IMR-90 (cell line): ENCODE data around the gene APC. TPM values are rescaled to one million over a fixed set of nuclear protein-coding genes. Genes with fewer than 3 reads are reported as not detected.

ENCODE experiments used
- ATAC-seq: fragments of 200-7000 bp; cut with Tn5 transposase; 2 replicates; pipeline ENCODE4 v1.9.1; 2020; ENCODE audit warnings: low read depth, mild to moderate bottlenecking, moderate library complexity
- Bru-seq: library from RNA; stranded (reverse); fragments of 400-500 nt; gene quantifications from one replicate; lab custom pipeline; 2021; lab: Mats Ljungman, UMichigan
- BruChase-seq, 2 experiments: library from RNA; stranded (reverse); fragments of 400-500 nt; gene quantifications; one replicate each; lab custom pipeline; 2021; lab: Mats Ljungman, UMichigan
- BruUV-seq: library from RNA; stranded (reverse); fragments of 400-500 nt; replicated peaks from 2 replicates; lab custom pipeline; 2021; lab: Mats Ljungman, UMichigan
- CTCF ChIA-PET: fragments of 300-600 bp; formaldehyde crosslinking; extraction: SDS; loops from one replicate; lab custom pipeline; 2021; ENCODE audit warnings: antibody characterized with exemption; lab: Yijun Ruan, JAX
- POLR2A ChIA-PET: fragments of 300-600 bp; sonication (Branson Sonifier 250); formaldehyde crosslinking; loops from one replicate; lab custom pipeline; 2022; ENCODE audit warnings: antibody characterized with exemption; ENCODE audit not compliant: unreplicated experiment; lab: Charles Lee
- DNase-seq: peaks from one replicate; pipeline ENCODE4 v3.0.0; 2013
- H2AFZ ChIP-seq: replicated peaks from 2 replicates; pipeline ENCODE3; 2013; ENCODE audit warnings: low read length, mild to moderate bottlenecking; ENCODE audit not compliant: poor library complexity
- H2AK5ac ChIP-seq: 2 replicates; pipeline ENCODE4 v1.6.1; 2013; ENCODE audit warnings: low read depth, low read length, inconsistent platforms
- H2AK9ac ChIP-seq: replicated peaks from 2 replicates; pipeline ENCODE3; 2013; ENCODE audit warnings: mild to moderate bottlenecking, low read depth, low read length, moderate library complexity; ENCODE audit not compliant: poor library complexity
- H2BK120ac ChIP-seq: 2 replicates; pipeline ENCODE4 v1.6.1; 2013; ENCODE audit warnings: low read depth, low read length, inconsistent platforms
- H2BK15ac ChIP-seq: 3 replicates; pipeline ENCODE4 v1.6.1; 2013; ENCODE audit warnings: low read depth, low read length, inconsistent platforms
- H2BK20ac ChIP-seq: 2 replicates; pipeline ENCODE4 v1.6.1; 2013; ENCODE audit warnings: low read depth, mild to moderate bottlenecking, inconsistent platforms, low read length, moderate library complexity
- H2BK5ac ChIP-seq: 2 replicates; pipeline ENCODE4 v1.6.1; 2013; ENCODE audit warnings: mild to moderate bottlenecking, low read depth, low read length, inconsistent platforms; ENCODE audit not compliant: poor library complexity, severe bottlenecking
- H3K14ac ChIP-seq: replicated peaks from 2 replicates; pipeline ENCODE4 v1.6.1; 2013; ENCODE audit warnings: low read depth, low read length, inconsistent platforms
- H3K18ac ChIP-seq: 2 replicates; pipeline ENCODE4 v1.6.1; 2013; ENCODE audit warnings: low read depth, low read length, control low read depth
- H3K23ac ChIP-seq: 2 replicates; pipeline ENCODE4 v1.6.1; 2013; ENCODE audit warnings: low read depth, low read length, inconsistent platforms
- H3K27ac ChIP-seq: 2 replicates; pipeline ENCODE4 v1.5.1; 2013; ENCODE audit warnings: mild to moderate bottlenecking, control low read depth, low read length; ENCODE audit not compliant: insufficient read depth
- H3K27me3 ChIP-seq: 2 replicates; pipeline ENCODE4 v1.6.1; 2013; ENCODE audit warnings: low read length; ENCODE audit not compliant: control insufficient read depth, insufficient read depth
- H3K36me3 ChIP-seq: 2 replicates; pipeline ENCODE4 v1.6.1; 2013; ENCODE audit warnings: low read length, mixed read lengths; ENCODE audit not compliant: control insufficient read depth, insufficient read depth
- H3K4ac ChIP-seq: 2 replicates; pipeline ENCODE4 v1.6.1; 2013; ENCODE audit warnings: low read depth, low read length, inconsistent platforms
- H3K4me1 ChIP-seq: 2 replicates; pipeline ENCODE4 v1.6.1; 2013; ENCODE audit warnings: low read length, mixed read lengths; ENCODE audit not compliant: control insufficient read depth, insufficient read depth
- H3K4me2 ChIP-seq: 2 replicates; pipeline ENCODE4 v1.6.1; 2013; ENCODE audit warnings: low read depth, mild to moderate bottlenecking, control low read depth, low read length, moderate library complexity
- H3K4me3 ChIP-seq: 2 replicates; pipeline ENCODE4 v1.5.1; 2013; ENCODE audit warnings: low read depth, mild to moderate bottlenecking, control low read depth, low read length, moderate library complexity; ENCODE audit not compliant: insufficient read depth
- H3K56ac ChIP-seq: 2 replicates; pipeline ENCODE4 v1.6.1; 2013; ENCODE audit warnings: low read length, inconsistent platforms; ENCODE audit not compliant: insufficient read depth; ENCODE audit errors: extremely low read depth
- H3K79me1 ChIP-seq, 2 experiments: 2 replicates each; pipeline ENCODE4 v1.6.1; 2013; ENCODE audit warnings: low read length in 2 of 2, inconsistent platforms in 1 of 2, low read depth in 1 of 2
- H3K9ac ChIP-seq: 2 replicates; pipeline ENCODE4 v1.6.1; 2013; ENCODE audit warnings: low read depth, low read length, control low read depth
- H3K9me1 ChIP-seq: 2 replicates; pipeline ENCODE4 v1.6.1; 2013; ENCODE audit warnings: low read length, inconsistent platforms; ENCODE audit not compliant: insufficient read depth
- H3K9me3 ChIP-seq: 2 replicates; pipeline ENCODE4 v1.6.1; 2013; ENCODE audit warnings: low read length; ENCODE audit not compliant: control insufficient read depth, insufficient read depth
- H4K20me1 ChIP-seq: 2 replicates; pipeline ENCODE4 v1.6.1; 2013; ENCODE audit warnings: low read length, inconsistent platforms; ENCODE audit not compliant: insufficient read depth
- H4K5ac ChIP-seq: 2 replicates; pipeline ENCODE4 v1.6.1; 2013; ENCODE audit warnings: mild to moderate bottlenecking, low read depth, low read length, control low read depth
- H4K8ac ChIP-seq, 2 experiments: 2 replicates each; pipeline ENCODE4 v1.6.1; 2013; ENCODE audit warnings: low read depth in 2 of 2, low read length in 2 of 2, control low read depth in 1 of 2, inconsistent platforms in 1 of 2
- H4K91ac ChIP-seq: 2 replicates; pipeline ENCODE4 v1.6.1; 2013; ENCODE audit warnings: low read depth, low read length, inconsistent platforms; ENCODE audit not compliant: insufficient read depth
- BHLHE40 ChIP-seq: fragments of 150-350 bp; IDR thresholded peaks from 2 replicates; pipeline ENCODE4 v1.6.1; 2016; ENCODE audit warnings: mild to moderate bottlenecking, low read depth, low read length
- FOS ChIP-seq: fragments of 150-350 bp; IDR thresholded peaks from 2 replicates; pipeline ENCODE4 v1.6.1; 2016; ENCODE audit warnings: low read depth, low read length
- MAZ ChIP-seq: IDR thresholded peaks from 2 replicates; pipeline ENCODE4 v1.6.1; 2012; ENCODE audit warnings: low read depth, mild to moderate bottlenecking, low read length, improper control_type of control experiment, moderate library complexity, borderline replicate concordance
- MXI1 ChIP-seq: IDR thresholded peaks from 2 replicates; pipeline ENCODE4 v1.6.1; 2012; ENCODE audit warnings: low read depth, mild to moderate bottlenecking, low read length, moderate library complexity, borderline replicate concordance
- POLR2A ChIP-seq: IDR thresholded peaks from 2 replicates; pipeline ENCODE4 v1.6.1; 2012; ENCODE audit warnings: mild to moderate bottlenecking, low read depth, low read length
- RAD21 ChIP-seq: IDR thresholded peaks from 2 replicates; pipeline ENCODE4 v1.6.1; 2012; ENCODE audit warnings: low read length, improper control_type of control experiment
- SMC3 ChIP-seq: fragments of 150-350 bp; IDR thresholded peaks from 2 replicates; pipeline ENCODE4 v1.6.1; 2016; ENCODE audit warnings: low read depth, mild to moderate bottlenecking, antibody characterized with exemption, low read length, moderate library complexity
- USF2 ChIP-seq: fragments of 150-350 bp; IDR thresholded peaks from 2 replicates; pipeline ENCODE4 v1.6.1; 2017; ENCODE audit warnings: mild to moderate bottlenecking, antibody characterized with exemption, low read length, low read depth
- WGBS, 2 experiments: methylation state at CpG; one replicate each; pipeline versions ENCODE4 v1.1.5 to v1.1.7; 2013; ENCODE audit warnings: missing lambda C conversion rate in 2 of 2; ENCODE audit not compliant: insufficient read length in 1 of 2; ENCODE audit errors: extremely low coverage in 2 of 2; 5-methylcytosine and 5-hydroxymethylcytosine counted together
- dilution Hi-C: fragments of 300-500 bp; cut with HindIII; formaldehyde crosslinking; loops from one replicate; pipeline ENCODE4 v1.14.3; 2018; ENCODE audit warnings: low sequenced_read_pairs; ENCODE audit not compliant: unreplicated experiment
- in situ Hi-C: fragments of 300-500 bp; cut with MboI; formaldehyde crosslinking; loops from 3 replicates; pipeline ENCODE4 v1.14.3; 2019; ENCODE audit warnings: low sequenced_read_pairs, inconsistent platforms, mixed read lengths
- intact Hi-C: fragments of 100-400 bp; cut with micrococcal nuclease; formaldehyde crosslinking; loops from 2 replicates; pipeline ENCODE4 v1.10.0; 2022
- long read RNA-seq: library from polyadenylated mRNA; unstranded; transcript quantifications from one replicate; pipeline ENCODE4 v2.0.0, GENCODE V29; 2021; ENCODE audit not compliant: unreplicated experiment
- polyA plus RNA-seq, 3 experiments: library from polyadenylated mRNA; depleted of rRNA; stranded (reverse); fragments of >200 nt; gene quantifications; 2 replicates each; pipeline ENCODE4 v1.2.3, GENCODE V29; 2012; ENCODE audit warnings: low replicate concordance in 1 of 3
- total RNA-seq: library from RNA; depleted of rRNA; stranded (reverse); fragments of >200 nt; gene quantifications from 2 replicates; pipeline ENCODE4 v1.2.3, GENCODE V29; 2012; rRNA removed

APC gene
- total RNA-seq (58.4 and 76.1 TPM in 2 replicates), polyA plus RNA-seq (2012; rRNA removed) (7.3 and 9.4 TPM in 2 replicates), Bru-seq, nascent RNA (percentile 85 among the genes with signal in this experiment), BruChase-seq, experiment 1, labeled RNA remaining after a 6-hour chase (percentile 70 among the genes with signal in this experiment), BruChase-seq, experiment 2, labeled RNA remaining after a 2-hour chase (percentile 85 among the genes with signal in this experiment)
- 2.5 and 3.6 TPM in 2 replicates for polyA plus RNA-seq (2012; cell fraction: cytosol; rRNA removed)
- 5.6 and 10.5 TPM in 2 replicates for polyA plus RNA-seq (2012; cell fraction: nucleus; rRNA removed; ENCODE audit: low replicate concordance)
- long read RNA-seq, partial matches to known transcripts = 0 of 9 reads
- long read RNA-seq, other reads (novel, unspliced or antisense) = 9 of 9 reads

GRCh38 chr5:112737463-112738190 lies at the start of gene APC:
Gene APC, plus strand, starts transcription at chr5:112737885. Its CDS starts 17,006 bp downstream, at chr5:112754891.
- 1% methylated on average over 17 of the region's 36 CpGs; no CpG with 5 or more reads in 1 of the 2 experiments for WGBS, 2 experiments

More at GRCh38 chr5:112737463-112738190, at the start of gene APC:
- Histone ChIP-seq H3K27me3 (no peaks in the 10 kb centered on the region), H3K79me1 (peaks cover 18 to 53% of the 10 kb centered on the region in 2 experiments), H3K56ac (peak within 1 kb of the TSS; percentile 81; the same call in 1 of the 2 replicates), H2AFZ (peak within 1 kb of the TSS; percentile 94), H4K8ac (peak within 1 kb of the TSS; percentile 4 to 70; a peak in 3 of 4 replicates), H3K23ac (peak within 1 kb of the TSS; percentile 84), H2BK20ac (peak within 1 kb of the TSS; percentile 2; the same call in 1 of the 2 replicates), H3K4me2 (peak within 1 kb of the TSS; percentile 97), H3K9me3 (no peaks in the 10 kb centered on the region), H3K9ac (peak within 1 kb of the TSS; percentile 86), H4K91ac (peak within 1 kb of the TSS; percentile 82), H2AK9ac (peak within 1 kb of the TSS; percentile 94), H2BK5ac (peak within 1 kb of the TSS; percentile 89), H4K5ac (peak within 1 kb of the TSS; percentile 47; the same call in 1 of the 2 replicates), H3K4me1 (peaks cover 10% of the 10 kb centered on the region), H3K18ac (peak within 1 kb of the TSS; percentile 73), H3K4ac (peak within 1 kb of the TSS; percentile 71), H3K9me1 (no peaks in the 10 kb centered on the region), H3K4me3 (peak within 1 kb of the TSS; percentile 97), H2BK120ac (peak within 1 kb of the TSS; percentile 48), H4K20me1 (peaks cover 8% of the 10 kb centered on the region; the same call in 1 of the 2 replicates), H3K14ac (peak within 1 kb of the TSS; percentile 72), H2AK5ac (peak within 1 kb of the TSS; percentile 79), H3K27ac (peak within 1 kb of the TSS; percentile 87), H2BK15ac (peak within 1 kb of the TSS; percentile 80; the same call in 1 of the 3 replicates), H3K36me3 (no peaks in the 10 kb centered on the region)
- intact Hi-C loops = no loop called here
- ChIA-PET CTCF (interaction anchor here (1.1 kb wide), 2 partner anchors 9 to 10 kb away, joined by 4 to 5 read pairs; no protein-coding TSS in a partner anchor), POLR2A (interaction anchor here (0.6 kb wide), 1 partner anchor 10 kb away, joined by 5 read pairs; no protein-coding TSS in a partner anchor)
- in situ Hi-C loops = no loop called here
- DNase-seq (peak; percentile 87), ATAC-seq (peak; percentile 95)
- dilution Hi-C loops = no loop called here
- BruUV-seq = no TSS peak
- TF ChIP-seq BHLHE40 = peak; percentile 73; the same call in 1 of the 2 replicates
- no peak for TF ChIP-seq SMC3
- 0 out of 2 replicates have a peak, but pooled peaks have one; percentile 22 for TF ChIP-seq POLR2A
- TF ChIP-seq FOS = peak; percentile 40; the same call in 1 of the 2 replicates
- TF ChIP-seq MAZ = peak; percentile 58; the same call in 1 of the 2 replicates
- TF ChIP-seq RAD21 = no peak
- peak; percentile 98 for TF ChIP-seq USF2
- peak; percentile 77; the same call in 1 of the 2 replicates for TF ChIP-seq MXI1
